ENCODE data around the gene BBS2. TPM values are rescaled to one million over a fixed set of nuclear protein-coding genes. Genes with fewer than 3 reads are reported as not detected.

The BBS2 gene
- total RNA-seq, 6 donors from 2014 or later, result 27.5 to 188 (median 35.4) TPM

DNA sequence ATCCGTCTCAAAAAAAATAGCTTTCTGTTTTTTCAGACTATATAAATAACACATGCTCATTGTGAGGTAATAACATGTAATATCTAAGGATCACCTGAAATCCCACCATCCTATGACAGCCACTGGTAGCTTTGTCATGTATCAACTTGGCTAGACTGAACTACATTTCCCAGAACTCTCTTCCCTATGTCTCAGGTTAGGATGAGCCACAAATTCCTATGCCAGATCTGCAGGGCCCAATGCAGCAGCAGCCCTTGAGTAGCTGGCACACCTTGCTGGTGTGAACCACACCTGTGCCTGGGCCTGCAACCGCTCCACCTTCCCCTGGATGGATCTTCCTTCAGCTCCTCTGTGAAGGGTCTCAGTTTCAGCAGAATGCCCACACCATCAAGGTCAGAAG, 40.4 kb downstream of the BBS2 start:
- Histone ChIP-seq H3K4me1 (no peaks in the 10 kb centered on the region), H3K27me3 (no peaks in the 10 kb centered on the region), H3K27ac (no peak overlapping the region), H3K4me3 (no peak overlapping the region), H3K9me3 (no peaks in the 10 kb centered on the region), H3K36me3 (peaks cover 19 to 79% (median 41%) of the 10 kb centered on the region in 4 donors)
- ATAC-seq (ENCODE audit: low FRiP score in 2 of 2), result no peak
- 91 to 93% methylated on average over 1 to 2 of the region's 2 CpGs for WGBS, 2 donors
- DNase-seq, result no peak
- TF ChIP-seq CTCF (IDR thresholded peaks at IDR 0.05), result no peak
- TF ChIP-seq POLR2AphosphoS5 (IDR thresholded peaks at IDR 0.05), result no peak
- TF ChIP-seq POLR2A (IDR thresholded peaks at IDR 0.05), result no peak
- no peak for TF ChIP-seq EP300 (IDR thresholded peaks at IDR 0.05)

GRCh38 chr16:56478281-56479049, 41.4 kb downstream of the BBS2 start:
- no peaks in the 10 kb centered on the region for H3K9me3 ChIP-seq
- DNase-seq (no peak), ATAC-seq (ENCODE audit: low FRiP score in 2 of 2) (no peak)
- H3K27me3 ChIP-seq, result no peaks in the 10 kb centered on the region
- WGBS, 2 donors, result 63 to 76% methylated on average over 2 of the region's 2 CpGs
- TF ChIP-seq EP300 (IDR thresholded peaks at IDR 0.05) (no peak), CTCF (IDR thresholded peaks at IDR 0.05) (no peak), POLR2AphosphoS5 (IDR thresholded peaks at IDR 0.05) (no peak), POLR2A (IDR thresholded peaks at IDR 0.05) (no peak)
- H3K4me1 ChIP-seq, result no peaks in the 10 kb centered on the region
- H3K27ac ChIP-seq, result no peak overlapping the region
- peaks cover 20 to 86% (median 45%) of the 10 kb centered on the region in 4 donors for H3K36me3 ChIP-seq
- H3K4me3 ChIP-seq, result no peak overlapping the region

DNA sequence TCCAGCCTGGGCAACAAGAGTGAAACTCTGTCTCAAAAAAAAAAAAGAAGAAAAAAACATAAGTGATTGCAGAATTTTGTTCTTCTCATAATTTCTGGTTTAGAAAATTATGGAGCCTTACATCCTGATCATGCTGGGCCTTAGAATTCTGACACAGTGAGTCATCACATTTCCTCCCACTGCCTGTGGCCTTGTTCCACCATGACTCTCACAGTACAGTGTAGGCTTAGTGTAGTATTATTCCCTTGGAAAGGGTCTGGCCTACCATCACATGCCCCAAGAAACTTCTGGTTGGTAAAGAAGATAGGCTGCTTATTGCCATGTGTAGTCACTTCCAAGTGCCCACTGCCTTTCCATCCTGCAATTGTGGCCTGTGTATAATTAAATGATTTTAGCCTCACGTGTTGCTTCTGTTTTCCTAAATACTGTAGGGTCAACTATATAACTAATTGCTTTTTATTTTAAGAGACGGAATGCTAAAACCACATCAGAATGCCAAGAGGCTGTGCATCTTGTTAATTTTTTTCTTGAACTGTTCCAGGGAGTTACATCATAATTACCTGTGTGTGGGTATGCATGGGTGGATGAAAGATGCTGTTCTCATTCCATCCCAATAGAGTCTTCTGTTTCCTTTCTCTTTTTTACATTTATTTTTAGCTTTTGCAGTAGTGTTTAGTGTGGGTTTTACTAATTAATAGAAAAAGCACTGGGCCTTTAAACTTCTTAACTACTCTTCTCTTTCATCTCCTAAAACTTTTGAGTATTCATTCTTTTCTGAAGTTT, 42.5 kb downstream of the BBS2 start:
- Histone ChIP-seq H3K27me3 (no peaks in the 10 kb centered on the region), H3K4me1 (no peaks in the 10 kb centered on the region), H3K27ac (no peak overlapping the region), H3K9me3 (no peaks in the 10 kb centered on the region), H3K36me3 (peaks cover 22 to 93% (median 52%) of the 10 kb centered on the region in 4 donors), H3K4me3 (no peak overlapping the region)
- 84 to 98% methylated on average over 2 of the region's 2 CpGs for WGBS, 2 donors
- peak in 1 of 2 donors; percentile 69 for ATAC-seq (ENCODE audit: low FRiP score in 2 of 2)
- no peak for TF ChIP-seq CTCF (IDR thresholded peaks at IDR 0.05)
- no peak for TF ChIP-seq EP300 (IDR thresholded peaks at IDR 0.05)
- no peak for TF ChIP-seq POLR2A (IDR thresholded peaks at IDR 0.05)
- no peak for TF ChIP-seq POLR2AphosphoS5 (IDR thresholded peaks at IDR 0.05)
- no peak for DNase-seq

- TF ChIP-seq EP300 (IDR thresholded peaks at IDR 0.05) (no peak), POLR2AphosphoS5 (IDR thresholded peaks at IDR 0.05) (no peak)
- Histone ChIP-seq H3K36me3 (peaks cover 34 to 96% (median 69%) of the 10 kb centered on the region in 4 donors), H3K4me3 (no peak overlapping the region), H3K4me1 (no peaks in the 10 kb centered on the region), H3K27me3 (no peaks in the 10 kb centered on the region), H3K27ac (no peak overlapping the region), H3K9me3 (no peaks in the 10 kb centered on the region)
- 84 to 85% methylated on average over 2 of the region's 2 CpGs for WGBS, 2 donors
- DNase-seq, result no peak
- ATAC-seq (ENCODE audit: low FRiP score in 2 of 2), result no peak
Measured at GRCh38 chr16:56475201-56475600, 44.6 kb downstream of the BBS2 start.

- no peaks in the 10 kb centered on the region for H3K9me3 ChIP-seq
- no peak for DNase-seq
- H3K27ac ChIP-seq, result no peak overlapping the region
- no peaks in the 10 kb centered on the region for H3K4me1 ChIP-seq
- peaks cover 41 to 100% (median 78%) of the 10 kb centered on the region in 4 donors for H3K36me3 ChIP-seq
- 86 to 89% methylated on average over 1 of the region's 1 CpG for WGBS, 2 donors
- TF ChIP-seq EP300 (IDR thresholded peaks at IDR 0.05), result no peak
- no peak for ATAC-seq (ENCODE audit: low FRiP score in 2 of 2)
- no peak overlapping the region for H3K4me3 ChIP-seq
- no peaks in the 10 kb centered on the region for H3K27me3 ChIP-seq
Measured at GRCh38 chr16:56470666-56471065, 49.2 kb downstream of the BBS2 start.

All from upper lobe of left lung (tissue), 6 donors.